Progenitor cell of endocrine pancreas (in vitro differentiated cells): Measurements from ENCODE around the gene MRPL52. TPM values are rescaled to one million over a fixed set of nuclear protein-coding genes. Genes with fewer than 3 reads are reported as not detected.

Experiments used
- DNase-seq: peaks from one replicate; pipeline ENCODE4 v3.0.0; 2021; ENCODE audit warnings: low spot score; ENCODE audit not compliant: unreplicated experiment
- H3K27ac Mint-ChIP-seq: 2 replicates; pipeline ENCODE4 v1.8.0; 2021; ENCODE audit warnings: mild to moderate bottlenecking, moderate library complexity, mixed read lengths
- H3K27me3 Mint-ChIP-seq: 2 replicates; pipeline ENCODE4 v1.8.0; 2021; ENCODE audit warnings: mixed read lengths
- H3K36me3 Mint-ChIP-seq: 2 replicates; pipeline ENCODE4 v1.8.0; 2022; ENCODE audit warnings: mixed read lengths; ENCODE audit not compliant: insufficient read depth
- H3K4me1 Mint-ChIP-seq: 2 replicates; pipeline ENCODE4 v1.8.0; 2021; ENCODE audit warnings: low read depth, mixed read lengths
- H3K4me3 Mint-ChIP-seq: 2 replicates; pipeline ENCODE4 v1.8.0; 2021; ENCODE audit warnings: low read depth, mild to moderate bottlenecking, moderate library complexity, mixed read lengths
- H3K9me3 Mint-ChIP-seq: 2 replicates; pipeline ENCODE4 v1.8.0; 2021; ENCODE audit warnings: low read depth, mixed read lengths
- total RNA-seq: library from RNA; stranded (reverse); gene quantifications from 2 replicates; pipeline ENCODE4 v1.2.1, GENCODE V29; 2021
- TF ChIP-seq, protein P1 (sequence below): fragments of 200-600 bp; sonication (generic); IDR thresholded peaks from one replicate; pipeline ENCODE4 v1.5.0; 2021; ENCODE audit warnings: antibody characterized with exemption, mild to moderate bottlenecking; ENCODE audit not compliant: unreplicated experiment

Gene MRPL52
- total RNA-seq, 1 donor from 2014 or later: 121 TPM

DNA sequence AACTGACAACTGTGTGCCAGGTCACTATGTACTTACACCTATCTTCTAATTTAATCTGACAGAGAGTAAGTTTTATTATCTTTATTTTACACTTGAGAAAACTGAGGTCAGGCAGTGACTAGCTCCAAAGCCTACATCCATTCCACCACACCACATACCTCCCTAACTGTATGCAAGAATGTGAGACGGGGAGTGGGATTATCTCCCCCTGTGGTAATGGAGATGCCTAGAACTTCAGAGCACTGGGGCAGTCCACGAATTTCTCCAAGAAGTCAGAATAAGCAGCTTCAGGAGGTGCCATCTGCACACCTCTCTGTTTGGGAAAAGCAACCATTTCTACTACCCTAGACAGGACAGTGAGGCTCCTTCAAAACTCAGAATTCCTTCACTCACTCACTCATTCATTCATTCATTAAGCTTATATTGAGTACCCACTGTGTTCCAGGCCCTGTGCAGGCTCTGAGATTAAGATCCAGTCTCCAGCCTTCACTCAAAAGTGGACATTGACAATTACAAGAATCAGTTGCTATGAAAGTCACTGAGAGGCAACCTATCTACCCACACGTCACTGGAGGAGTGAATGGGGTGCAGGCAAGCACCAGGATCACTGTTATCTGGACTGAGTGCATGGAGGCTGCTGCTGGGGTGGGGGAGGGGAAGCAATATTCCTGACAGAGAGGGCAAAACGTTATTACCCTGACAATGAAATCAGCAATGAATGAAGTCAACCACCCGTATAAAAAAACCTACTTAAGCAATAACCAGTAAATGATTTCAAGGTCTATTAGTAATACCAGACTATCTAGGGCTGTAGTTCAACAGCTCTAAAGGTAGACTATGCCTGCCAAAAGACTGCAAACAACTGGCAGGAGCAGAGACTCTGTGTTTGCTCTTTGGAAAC is 32.4 kb upstream of the MRPL52 start:
- TF ChIP-seq, protein P1, sequence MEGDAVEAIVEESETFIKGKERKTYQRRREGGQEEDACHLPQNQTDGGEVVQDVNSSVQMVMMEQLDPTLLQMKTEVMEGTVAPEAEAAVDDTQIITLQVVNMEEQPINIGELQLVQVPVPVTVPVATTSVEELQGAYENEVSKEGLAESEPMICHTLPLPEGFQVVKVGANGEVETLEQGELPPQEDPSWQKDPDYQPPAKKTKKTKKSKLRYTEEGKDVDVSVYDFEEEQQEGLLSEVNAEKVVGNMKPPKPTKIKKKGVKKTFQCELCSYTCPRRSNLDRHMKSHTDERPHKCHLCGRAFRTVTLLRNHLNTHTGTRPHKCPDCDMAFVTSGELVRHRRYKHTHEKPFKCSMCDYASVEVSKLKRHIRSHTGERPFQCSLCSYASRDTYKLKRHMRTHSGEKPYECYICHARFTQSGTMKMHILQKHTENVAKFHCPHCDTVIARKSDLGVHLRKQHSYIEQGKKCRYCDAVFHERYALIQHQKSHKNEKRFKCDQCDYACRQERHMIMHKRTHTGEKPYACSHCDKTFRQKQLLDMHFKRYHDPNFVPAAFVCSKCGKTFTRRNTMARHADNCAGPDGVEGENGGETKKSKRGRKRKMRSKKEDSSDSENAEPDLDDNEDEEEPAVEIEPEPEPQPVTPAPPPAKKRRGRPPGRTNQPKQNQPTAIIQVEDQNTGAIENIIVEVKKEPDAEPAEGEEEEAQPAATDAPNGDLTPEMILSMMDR: no peak
- H3K4me1 Mint-ChIP-seq: peaks cover 2% of the 10 kb centered on the region
- no peak overlapping the region for H3K27ac Mint-ChIP-seq
- H3K27me3 Mint-ChIP-seq: no peaks in the 10 kb centered on the region
- DNase-seq: no peak
- H3K9me3 Mint-ChIP-seq: no peaks in the 10 kb centered on the region
- H3K4me3 Mint-ChIP-seq: no peak overlapping the region
- no peaks in the 10 kb centered on the region for H3K36me3 Mint-ChIP-seq

DNA sequence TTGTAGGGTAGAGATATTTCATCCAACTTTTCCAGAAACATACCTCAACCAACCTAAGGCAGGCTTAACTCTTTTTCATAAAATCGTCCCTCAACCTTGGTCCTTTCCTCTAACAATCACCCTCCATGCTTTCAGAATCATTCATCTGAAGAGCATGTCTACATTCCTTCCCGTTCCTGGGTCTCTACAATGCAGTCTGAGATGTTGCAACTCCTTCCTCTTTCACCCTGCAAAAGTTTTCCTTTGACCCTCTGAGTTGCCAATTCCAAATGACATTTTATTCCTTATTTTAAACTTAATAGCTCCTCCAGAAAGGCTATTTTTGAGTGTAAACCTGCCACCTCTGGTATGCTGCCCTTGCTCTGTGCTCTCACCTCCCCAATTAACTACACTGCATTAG is 31.2 kb upstream of the MRPL52 start:
- H3K27ac Mint-ChIP-seq: no peak overlapping the region
- no peak overlapping the region for H3K4me3 Mint-ChIP-seq
- no peaks in the 10 kb centered on the region for H3K9me3 Mint-ChIP-seq
- peaks cover 2% of the 10 kb centered on the region for H3K4me1 Mint-ChIP-seq
- no peak for DNase-seq
- TF ChIP-seq, protein P1: no peak
- H3K27me3 Mint-ChIP-seq: no peaks in the 10 kb centered on the region
- H3K36me3 Mint-ChIP-seq: no peaks in the 10 kb centered on the region

DNA sequence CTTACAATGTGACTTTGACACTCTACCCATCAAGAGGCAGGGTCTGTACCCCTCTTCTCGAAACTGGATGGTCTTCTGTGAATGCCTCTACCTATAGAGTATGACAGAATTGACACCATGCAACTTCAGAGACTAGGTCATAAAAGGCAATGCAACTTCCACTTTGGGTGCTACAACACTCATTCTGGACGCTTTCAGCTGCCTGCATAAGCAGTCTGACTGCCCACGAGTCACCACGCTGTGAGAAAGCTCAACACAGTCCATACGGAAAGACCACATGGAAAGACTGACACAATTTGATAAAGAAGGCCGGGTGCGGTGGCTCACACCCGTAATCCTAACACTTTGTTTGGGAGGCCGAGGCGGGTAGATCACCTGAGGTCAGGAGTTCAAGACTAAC is 29.3 kb upstream of the MRPL52 start:
- no peak overlapping the region for H3K27ac Mint-ChIP-seq

DNA sequence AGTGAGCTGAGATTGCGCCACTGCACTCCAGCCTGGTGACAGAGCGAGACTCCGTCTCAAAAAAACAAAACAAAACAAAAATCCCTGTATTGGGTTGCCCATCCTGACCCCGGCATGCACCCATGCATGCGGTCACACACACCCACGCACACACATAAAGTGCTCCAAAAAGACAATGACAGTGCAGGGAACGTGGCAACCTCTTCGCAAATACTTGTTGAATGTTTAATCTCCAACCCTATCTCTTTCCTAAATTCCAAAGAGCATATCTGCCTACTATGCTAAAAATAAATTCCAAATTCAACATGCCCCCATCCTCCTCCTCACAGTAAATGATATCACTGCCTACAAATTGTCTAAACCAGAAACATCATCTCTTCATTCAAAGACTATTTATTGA is 28.0 kb upstream of the MRPL52 start:
- Mint-ChIP-seq H3K27me3 (no peaks in the 10 kb centered on the region), H3K36me3 (no peaks in the 10 kb centered on the region), H3K27ac (no peak overlapping the region), H3K4me1 (peaks cover 2% of the 10 kb centered on the region), H3K4me3 (no peak overlapping the region), H3K9me3 (no peaks in the 10 kb centered on the region)
- TF ChIP-seq, protein P1: no peak
- DNase-seq: no peak

More for the DNA sequence above, 29.3 kb upstream of the MRPL52 start:
- no peaks in the 10 kb centered on the region for H3K9me3 Mint-ChIP-seq
- no peaks in the 10 kb centered on the region for H3K36me3 Mint-ChIP-seq
- TF ChIP-seq, protein P1: no peak
- no peaks in the 10 kb centered on the region for H3K27me3 Mint-ChIP-seq
- no peak for DNase-seq
- H3K4me3 Mint-ChIP-seq: no peak overlapping the region
- H3K4me1 Mint-ChIP-seq: peaks cover 2% of the 10 kb centered on the region

DNA sequence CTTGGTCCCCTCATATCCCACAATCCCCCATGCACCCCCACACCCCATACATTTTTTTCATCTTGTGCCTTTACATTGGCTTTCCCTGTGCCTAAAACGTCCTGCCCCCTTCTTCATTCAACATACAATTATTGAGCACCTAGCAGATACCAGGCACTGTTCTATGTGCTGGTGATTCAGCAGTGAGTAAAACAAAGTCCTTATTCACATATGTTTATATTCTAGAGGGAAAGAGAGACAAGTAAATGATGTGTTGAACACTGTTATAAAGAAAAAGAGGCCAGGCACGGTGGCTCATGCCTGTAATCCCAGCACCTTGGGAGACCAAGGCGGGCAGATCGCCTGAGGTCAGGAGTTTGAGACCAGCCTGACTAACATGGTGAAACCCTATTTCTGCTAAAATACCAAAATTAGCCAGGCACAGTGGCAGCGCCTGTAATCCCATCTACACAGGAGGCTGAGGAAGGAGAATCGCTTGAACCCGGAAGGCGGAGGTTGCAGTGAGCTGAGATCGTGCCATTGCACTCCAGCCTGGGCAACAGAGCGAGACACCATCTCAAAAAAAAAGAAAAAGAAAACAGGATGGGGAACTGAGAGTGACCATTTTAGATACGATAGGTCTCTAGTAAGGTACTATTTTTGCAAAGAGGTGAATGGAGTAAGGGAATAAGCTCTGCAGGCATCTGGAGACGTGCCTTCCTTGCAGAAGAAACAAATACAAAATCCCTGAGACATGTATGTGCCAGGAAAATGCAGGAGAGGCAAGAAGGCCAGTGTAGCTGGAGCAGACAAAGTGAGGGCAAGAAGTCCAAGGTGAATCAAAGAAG is 26.6 kb upstream of the MRPL52 start:
- no peaks in the 10 kb centered on the region for H3K27me3 Mint-ChIP-seq
- TF ChIP-seq, protein P1: no peak
- peaks cover 1% of the 10 kb centered on the region for H3K36me3 Mint-ChIP-seq
- H3K4me3 Mint-ChIP-seq: no peak overlapping the region
- peaks cover 8% of the 10 kb centered on the region for H3K4me1 Mint-ChIP-seq
- H3K27ac Mint-ChIP-seq: no peak overlapping the region
- no peak for DNase-seq
- no peaks in the 10 kb centered on the region for H3K9me3 Mint-ChIP-seq
